CD8-positive, alpha-beta memory T cell (primary cell): ENCODE results near the gene FUT4. TPM values are rescaled to one million over a fixed set of nuclear protein-coding genes. Genes with fewer than 3 reads are reported as not detected.
"Not testable (repeated sequence)": the region's sequence is repeated elsewhere in the genome, so short reads cannot be mapped to it uniquely, and the experiment has no call there.

Source experiments
- CTCF ChIA-PET: fragments of 350-600 bp; sonication (Branson Sonifier 250); formaldehyde crosslinking; loops from one replicate; lab custom pipeline; 2021; ENCODE audit warnings: antibody characterized with exemption; lab: Charles Lee
- POLR2A ChIA-PET: fragments of 350-600 bp; sonication (Branson Sonifier 250); formaldehyde crosslinking; loops from one replicate; lab custom pipeline; 2021; ENCODE audit warnings: antibody characterized with exemption; lab: Charles Lee
- DNase-seq, 5 donors: peaks; one replicate each; pipeline versions ENCODE4 v3.0.0 to v3.0.0-alpha.2; 2020 to 2022; ENCODE audit warnings: mixed read lengths in 1 of 5
- H3K27ac ChIP-seq: one replicate; pipeline ENCODE4 v1.7.0; 2013; ENCODE audit warnings: low read depth, mild to moderate bottlenecking, low read length, moderate library complexity
- H3K27me3 ChIP-seq: 2 replicates; pipeline ENCODE4 v1.7.0; 2013; ENCODE audit warnings: low read length, mild to moderate bottlenecking; ENCODE audit not compliant: insufficient read depth, poor library complexity, severe bottlenecking
- H3K36me3 ChIP-seq: 2 replicates; pipeline ENCODE4 v1.7.0; 2013; ENCODE audit warnings: mild to moderate bottlenecking, low read length, moderate library complexity; ENCODE audit not compliant: insufficient read depth
- H3K4me1 ChIP-seq: 2 replicates; pipeline ENCODE4 v1.7.0; 2013; ENCODE audit warnings: mild to moderate bottlenecking, low read length, moderate library complexity; ENCODE audit not compliant: insufficient read depth
- H3K4me3 ChIP-seq: 2 replicates; pipeline ENCODE4 v1.7.0; 2013; ENCODE audit warnings: mild to moderate bottlenecking, low read length
- H3K9me3 ChIP-seq: 2 replicates; pipeline ENCODE4 v1.7.0; 2013; ENCODE audit warnings: mild to moderate bottlenecking, low read length
- H3K27ac Mint-ChIP-seq, 8 donors: one replicate each; pipeline ENCODE4 v1.8.0; 2020 to 2021; ENCODE audit warnings: mixed read lengths in 8 of 8, mild to moderate bottlenecking in 6 of 8, inconsistent platforms in 3 of 8, moderate library complexity in 3 of 8
- H3K27me3 Mint-ChIP-seq, 2 donors: one replicate each; pipeline ENCODE4 v1.8.0; 2020 to 2021; ENCODE audit warnings: mixed read lengths in 2 of 2, mild to moderate bottlenecking in 1 of 2, moderate library complexity in 1 of 2
- H3K36me3 Mint-ChIP-seq, 3 donors: one replicate each; pipeline ENCODE4 v1.8.0; 2020 to 2021; ENCODE audit warnings: mixed read lengths in 3 of 3, inconsistent platforms in 1 of 3, mild to moderate bottlenecking in 1 of 3
- H3K4me1 Mint-ChIP-seq, 3 donors: one replicate each; pipeline ENCODE4 v1.8.0; 2020 to 2021; ENCODE audit warnings: mixed read lengths in 3 of 3, inconsistent platforms in 1 of 3, mild to moderate bottlenecking in 1 of 3
- H3K4me3 Mint-ChIP-seq, 7 donors: one replicate each; pipeline ENCODE4 v1.8.0; 2020 to 2021; ENCODE audit warnings: mixed read lengths in 7 of 7, mild to moderate bottlenecking in 6 of 7, moderate library complexity in 4 of 7, inconsistent platforms in 2 of 7
- H3K9me3 Mint-ChIP-seq, 5 donors: one replicate each; pipeline ENCODE4 v1.8.0; 2020 to 2022; ENCODE audit warnings: mixed read lengths in 5 of 5, mild to moderate bottlenecking in 3 of 5, moderate library complexity in 2 of 5, inconsistent platforms in 1 of 5
- polyA plus RNA-seq: library from polyadenylated mRNA; unstranded; fragments of 300-500 nt; fragmentation: Illumina TruSeq; gene quantifications from one replicate; pipeline ENCODE4 v1.2.3, GENCODE V29; 2021
- total RNA-seq, 2 experiments: library from RNA; stranded (reverse); gene quantifications; one replicate each; pipeline ENCODE4 v1.2.3, GENCODE V29; 2021

FUT4 gene
- total and polyA plus RNA-seq, 3 experiments from 2014 or later, result 2.1 to 7.9 (median 7.6) TPM

DNA sequence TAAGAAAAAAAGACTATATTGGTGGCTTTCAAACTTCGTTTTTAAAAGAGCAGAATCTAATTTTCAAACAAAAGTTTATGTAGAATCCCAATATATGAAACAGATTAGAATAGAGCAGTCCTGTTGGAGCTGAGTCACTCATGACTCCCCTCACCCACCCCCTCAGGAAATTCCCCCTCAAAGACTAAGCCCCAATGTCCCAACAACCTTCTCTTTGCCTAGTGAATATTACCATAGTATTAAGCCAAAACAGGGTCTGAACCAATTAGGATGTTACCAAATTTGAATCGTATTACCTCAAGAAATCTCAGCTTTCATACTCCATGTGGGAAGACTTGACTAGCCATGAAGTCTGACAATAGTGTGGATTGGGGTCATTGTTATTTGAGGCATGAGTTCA is 15.6 kb downstream of the FUT4 start:
- CTCF ChIA-PET, result interaction anchor here (1.4 kb wide), 1 partner anchor 12 kb away, joined by 5 read pairs; no protein-coding TSS in a partner anchor
- H3K27me3 Mint-ChIP-seq, result no peaks in the 10 kb centered on the region

DNA sequence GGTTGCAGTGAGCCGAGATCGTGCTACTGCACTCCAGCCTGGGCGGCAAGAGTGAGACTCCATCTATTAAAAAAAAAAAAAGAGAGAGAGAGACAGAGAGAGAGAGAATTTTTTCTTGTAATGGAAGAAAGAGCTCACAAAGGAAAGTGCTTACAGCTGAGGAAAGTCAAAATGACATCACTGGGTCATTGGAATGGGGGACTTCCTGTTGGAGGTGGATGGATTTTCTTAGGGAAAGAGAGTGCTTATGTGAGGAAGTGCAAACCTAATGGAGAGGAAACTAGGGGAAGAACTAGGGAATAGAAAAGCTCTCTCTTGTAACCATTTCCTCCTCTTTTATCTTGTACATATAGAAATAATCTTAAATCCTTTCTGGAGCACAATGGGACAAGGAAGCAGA is 17.1 kb downstream of the FUT4 start:
- no peak for DNase-seq
- no peak overlapping the region for H3K27ac ChIP-seq
- ChIA-PET POLR2A (no interaction called here), CTCF (no interaction called here)
- H3K9me3 Mint-ChIP-seq, result no peaks in the 10 kb centered on the region
- no peaks in the 10 kb centered on the region for H3K9me3 ChIP-seq
- no peaks in the 10 kb centered on the region for H3K27me3 Mint-ChIP-seq
- no peaks in the 10 kb centered on the region for H3K27me3 ChIP-seq
- H3K4me1 Mint-ChIP-seq, result no peaks in the 10 kb centered on the region
- no peaks in the 10 kb centered on the region for H3K36me3 Mint-ChIP-seq
- H3K27ac Mint-ChIP-seq, result no peak overlapping the region
- no peak overlapping the region for H3K4me3 ChIP-seq
- H3K4me3 Mint-ChIP-seq, result no peak overlapping the region
- no peaks in the 10 kb centered on the region for H3K4me1 ChIP-seq
- H3K36me3 ChIP-seq, result no peaks in the 10 kb centered on the region

More for the DNA sequence above, 15.6 kb downstream of the FUT4 start:
- H3K4me1 ChIP-seq, result no peaks in the 10 kb centered on the region
- Mint-ChIP-seq H3K4me1 (no peaks in the 10 kb centered on the region), H3K4me3 (no peak overlapping the region), H3K9me3 (no peaks in the 10 kb centered on the region), H3K27ac (no peak overlapping the region), H3K36me3 (no peaks in the 10 kb centered on the region)
- no peaks in the 10 kb centered on the region for H3K36me3 ChIP-seq
- DNase-seq, result no peak
- no peaks in the 10 kb centered on the region for H3K27me3 ChIP-seq
- POLR2A ChIA-PET, result no interaction called here
- H3K27ac ChIP-seq, result no peak overlapping the region
- no peaks in the 10 kb centered on the region for H3K9me3 ChIP-seq
- no peak overlapping the region for H3K4me3 ChIP-seq

DNA sequence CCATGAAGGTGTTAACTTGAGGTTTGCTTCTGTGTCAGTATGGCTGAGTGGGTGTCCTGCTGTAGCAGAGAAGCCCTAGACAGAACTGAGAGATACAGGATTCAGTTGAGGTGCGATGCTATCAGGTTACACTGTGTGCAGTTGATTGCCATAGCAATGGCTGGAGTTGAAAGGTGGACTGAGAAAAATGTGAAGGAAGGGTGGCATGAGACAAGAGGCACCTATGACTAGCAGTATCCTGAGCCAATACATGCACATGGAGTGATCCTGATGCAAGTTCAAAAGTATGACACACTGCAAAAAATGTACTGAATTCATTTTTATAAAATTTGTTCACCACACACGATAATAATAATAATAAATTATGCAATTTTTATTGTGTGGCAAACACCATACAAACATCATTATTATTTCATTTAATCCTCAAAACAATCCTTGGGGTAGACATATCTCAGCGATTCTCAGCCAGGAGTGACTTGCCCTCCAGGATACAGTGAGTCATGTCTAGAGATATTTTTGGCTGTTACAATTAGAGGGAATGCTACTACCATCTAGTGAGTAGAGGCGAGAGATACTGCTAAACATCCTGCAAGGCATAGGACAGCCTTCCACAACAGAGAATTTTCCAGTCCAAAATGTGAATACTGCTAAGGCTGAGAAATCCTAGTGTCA is 19.6 kb downstream of the FUT4 start:
- ChIA-PET CTCF (no interaction called here), POLR2A (no interaction called here)
- Mint-ChIP-seq H3K9me3 (no peaks in the 10 kb centered on the region), H3K27ac (no peak overlapping the region), H3K4me3 (no peak overlapping the region), H3K27me3 (peaks cover 0 to 2% of the 10 kb centered on the region in 2 donors), H3K36me3 (no peaks in the 10 kb centered on the region), H3K4me1 (no peaks in the 10 kb centered on the region)
- Histone ChIP-seq H3K4me3 (no peak overlapping the region), H3K9me3 (no peaks in the 10 kb centered on the region), H3K4me1 (no peaks in the 10 kb centered on the region), H3K27me3 (no peaks in the 10 kb centered on the region), H3K36me3 (no peaks in the 10 kb centered on the region), H3K27ac (no peak overlapping the region)
- no peak for DNase-seq

DNA sequence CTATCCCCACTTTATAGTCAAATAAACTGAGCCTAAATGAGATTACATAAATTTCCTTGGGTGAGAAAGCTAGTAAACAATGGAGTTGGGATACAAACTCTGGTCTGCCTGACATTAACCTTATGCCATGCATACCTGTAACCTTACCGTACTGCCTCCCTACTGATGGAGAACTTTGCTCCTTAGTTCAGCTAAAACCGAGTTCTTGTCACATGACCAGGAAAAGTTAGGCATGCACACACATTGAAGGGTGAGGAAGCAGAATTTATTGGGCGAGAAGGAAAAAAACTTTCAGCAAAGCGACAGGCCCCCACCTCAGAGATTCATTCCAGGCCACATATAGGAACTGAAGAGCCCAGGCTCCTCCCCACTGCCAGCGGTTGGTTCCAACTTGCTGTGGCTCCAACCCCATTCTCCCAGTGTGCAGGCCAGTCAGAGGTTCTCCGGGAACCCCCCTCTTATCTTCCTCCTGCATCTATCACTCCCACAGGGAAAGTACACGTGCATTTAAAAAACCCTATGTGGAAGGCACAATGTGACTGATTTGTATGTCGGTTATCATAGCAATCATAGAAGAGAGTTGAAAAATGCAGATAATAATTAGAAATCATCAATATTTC is 20.2 kb downstream of the FUT4 start:
- Mint-ChIP-seq H3K27ac (no peak overlapping the region), H3K36me3 (no peaks in the 10 kb centered on the region), H3K4me1 (no peaks in the 10 kb centered on the region), H3K9me3 (no peaks in the 10 kb centered on the region), H3K4me3 (no peak overlapping the region), H3K27me3 (peaks cover 0 to 2% of the 10 kb centered on the region in 2 donors)
- no peak for DNase-seq
- POLR2A ChIA-PET, result no interaction called here
- H3K27ac ChIP-seq, result no peak overlapping the region
- no peaks in the 10 kb centered on the region for H3K27me3 ChIP-seq
- H3K4me3 ChIP-seq, result no peak overlapping the region
- no peaks in the 10 kb centered on the region for H3K36me3 ChIP-seq
- no peaks in the 10 kb centered on the region for H3K9me3 ChIP-seq
- CTCF ChIA-PET, result no interaction called here
- H3K4me1 ChIP-seq, result no peaks in the 10 kb centered on the region

DNA sequence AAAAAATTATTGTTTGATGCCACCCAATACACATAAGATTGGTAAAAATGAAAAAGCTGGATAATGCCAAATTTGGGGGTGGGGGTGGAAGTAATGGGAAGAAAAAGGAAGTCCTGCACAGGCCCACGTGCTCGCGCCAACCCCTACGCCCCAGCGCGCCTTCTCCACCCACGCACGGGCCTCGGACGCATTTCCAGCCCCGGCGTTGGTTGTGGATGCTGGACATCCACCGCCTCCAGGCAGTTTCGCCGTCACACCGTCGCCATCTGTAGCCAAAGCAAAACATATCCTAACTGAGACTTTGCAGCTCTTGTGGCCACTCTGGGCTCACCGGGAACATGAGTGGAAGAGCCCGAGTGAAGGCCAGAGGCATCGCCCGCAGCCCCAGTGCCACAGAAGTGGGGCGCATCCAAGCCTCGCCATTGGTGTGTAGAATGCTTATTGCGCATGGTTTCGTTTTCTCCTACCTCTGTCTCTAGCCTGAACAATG is 23.5 kb downstream of the FUT4 start, which contains the start of gene PIWIL4:
TSS of gene PIWIL4 (plus strand) at position 188 of the 490 bp plus-strand sequence. CDS start at position 339, 151 bp downstream.
- POLR2A ChIA-PET, result no interaction called here

GRCh38 chr11:94568200-94568599 is 24.5 kb downstream of the FUT4 start:
- Mint-ChIP-seq H3K4me3 (no peak overlapping the region), H3K27ac (no peak overlapping the region), H3K36me3 (no peaks in the 10 kb centered on the region), H3K9me3 (no peaks in the 10 kb centered on the region), H3K4me1 (no peaks in the 10 kb centered on the region), H3K27me3 (peaks cover 0 to 2% of the 10 kb centered on the region in 2 donors)
- CTCF ChIA-PET, result no interaction called here
- H3K4me3 ChIP-seq, result no peak overlapping the region
- no peaks in the 10 kb centered on the region for H3K36me3 ChIP-seq
- no peak for DNase-seq
- no peaks in the 10 kb centered on the region for H3K27me3 ChIP-seq
- no peaks in the 10 kb centered on the region for H3K4me1 ChIP-seq
- H3K9me3 ChIP-seq, result no peaks in the 10 kb centered on the region
- no peak overlapping the region for H3K27ac ChIP-seq
- POLR2A ChIA-PET, result no interaction called here

More for the DNA sequence above, 23.5 kb downstream of the FUT4 start, which contains the start of gene PIWIL4:
- H3K27ac Mint-ChIP-seq, result no peak within 1 kb of the TSS
- CTCF ChIA-PET, result no interaction called here
- H3K36me3 Mint-ChIP-seq, result no peaks in the 10 kb centered on the region
- Histone ChIP-seq H3K27ac (peak within 1 kb of the TSS; percentile 1), H3K9me3 (no peaks in the 10 kb centered on the region), H3K36me3 (no peaks in the 10 kb centered on the region), H3K27me3 (no peaks in the 10 kb centered on the region), H3K4me3 (no peak within 1 kb of the TSS), H3K4me1 (no peaks in the 10 kb centered on the region)
- H3K9me3 Mint-ChIP-seq, result no peaks in the 10 kb centered on the region
- H3K4me1 Mint-ChIP-seq, result no peaks in the 10 kb centered on the region
- no peak within 1 kb of the TSS for H3K4me3 Mint-ChIP-seq
- H3K27me3 Mint-ChIP-seq, result peaks cover 0 to 2% of the 10 kb centered on the region in 2 donors
- DNase-seq, result no peak

DNA sequence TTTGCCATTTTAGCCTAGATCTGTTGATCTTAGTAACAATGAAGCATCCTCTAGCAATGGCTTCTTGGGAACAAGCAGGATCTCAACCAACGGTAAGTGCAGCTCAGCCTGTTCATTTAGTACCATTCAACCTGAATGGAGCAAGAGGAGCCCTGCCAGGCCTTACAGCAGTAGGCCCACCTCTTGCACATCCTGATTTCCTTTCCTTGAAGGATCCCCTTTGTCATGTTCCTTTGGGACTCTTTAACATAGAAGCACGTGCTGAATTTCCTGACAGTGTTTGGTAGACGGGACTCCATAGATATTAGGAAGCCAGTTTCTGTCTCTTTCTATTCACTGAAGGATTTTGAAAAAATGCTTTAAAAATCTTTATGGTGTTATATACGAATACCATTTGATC is 25.0 kb downstream of the FUT4 start:
- H3K27ac Mint-ChIP-seq, result no peak overlapping the region
- Histone ChIP-seq H3K27me3 (no peaks in the 10 kb centered on the region), H3K9me3 (no peaks in the 10 kb centered on the region), H3K4me1 (no peaks in the 10 kb centered on the region), H3K27ac (no peak overlapping the region), H3K36me3 (no peaks in the 10 kb centered on the region), H3K4me3 (no peak overlapping the region)
- POLR2A ChIA-PET, result no interaction called here
- DNase-seq, result no peak
- no peaks in the 10 kb centered on the region for H3K9me3 Mint-ChIP-seq
- CTCF ChIA-PET, result no interaction called here
- H3K4me3 Mint-ChIP-seq, result no peak overlapping the region
- H3K27me3 Mint-ChIP-seq, result peaks cover 0 to 2% of the 10 kb centered on the region in 2 donors
- no peaks in the 10 kb centered on the region for H3K36me3 Mint-ChIP-seq
- no peaks in the 10 kb centered on the region for H3K4me1 Mint-ChIP-seq

- H3K27me3 ChIP-seq, H3K36me3 ChIP-seq, H3K4me1 ChIP-seq, POLR2A ChIA-PET, H3K9me3 ChIP-seq, H3K4me1 Mint-ChIP-seq, CTCF ChIA-PET, H3K9me3 Mint-ChIP-seq, H3K27ac Mint-ChIP-seq, DNase-seq, H3K27ac ChIP-seq, H3K4me3 Mint-ChIP-seq, H3K27me3 Mint-ChIP-seq, H3K4me3 ChIP-seq, H3K36me3 Mint-ChIP-seq: not testable (repeated sequence)
These were observed 29.3 kb downstream of the FUT4 start for GRCh38 chr11:94572975-94573374.
